ENCODE measurements around the gene ARHGEF11. TPM values are rescaled to one million over a fixed set of nuclear protein-coding genes. Genes with fewer than 3 reads are reported as not detected.

ARHGEF11 gene
- total RNA-seq, 2 experiments from 2014 or later: 1.4 to 1.8 TPM

DNA sequence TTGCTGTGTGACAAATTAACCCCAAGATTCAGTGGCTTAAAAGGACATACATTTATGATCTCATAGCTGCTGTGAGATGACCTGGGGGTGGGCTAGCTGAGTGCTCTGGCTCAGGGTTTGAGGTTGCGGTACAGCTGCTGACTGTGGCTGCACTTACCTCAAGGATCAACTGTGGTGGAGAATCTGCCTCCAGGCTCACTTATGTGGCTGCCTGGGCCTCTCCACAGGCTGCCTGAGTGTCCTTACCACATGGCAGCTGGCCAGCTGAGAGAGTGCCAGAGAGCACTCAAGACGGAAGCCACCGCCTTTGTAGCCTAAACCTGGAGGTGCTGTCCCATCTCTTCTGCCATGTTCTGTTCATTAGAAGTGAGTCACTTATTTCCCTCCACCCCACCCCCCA lies 119.4 kb downstream of the ARHGEF11 start:
- TF ChIP-seq, protein P1, sequence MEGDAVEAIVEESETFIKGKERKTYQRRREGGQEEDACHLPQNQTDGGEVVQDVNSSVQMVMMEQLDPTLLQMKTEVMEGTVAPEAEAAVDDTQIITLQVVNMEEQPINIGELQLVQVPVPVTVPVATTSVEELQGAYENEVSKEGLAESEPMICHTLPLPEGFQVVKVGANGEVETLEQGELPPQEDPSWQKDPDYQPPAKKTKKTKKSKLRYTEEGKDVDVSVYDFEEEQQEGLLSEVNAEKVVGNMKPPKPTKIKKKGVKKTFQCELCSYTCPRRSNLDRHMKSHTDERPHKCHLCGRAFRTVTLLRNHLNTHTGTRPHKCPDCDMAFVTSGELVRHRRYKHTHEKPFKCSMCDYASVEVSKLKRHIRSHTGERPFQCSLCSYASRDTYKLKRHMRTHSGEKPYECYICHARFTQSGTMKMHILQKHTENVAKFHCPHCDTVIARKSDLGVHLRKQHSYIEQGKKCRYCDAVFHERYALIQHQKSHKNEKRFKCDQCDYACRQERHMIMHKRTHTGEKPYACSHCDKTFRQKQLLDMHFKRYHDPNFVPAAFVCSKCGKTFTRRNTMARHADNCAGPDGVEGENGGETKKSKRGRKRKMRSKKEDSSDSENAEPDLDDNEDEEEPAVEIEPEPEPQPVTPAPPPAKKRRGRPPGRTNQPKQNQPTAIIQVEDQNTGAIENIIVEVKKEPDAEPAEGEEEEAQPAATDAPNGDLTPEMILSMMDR (IDR thresholded peaks at IDR 0.05): no peak
- peak; percentile 89 for DNase-seq
- ChIA-PET CTCF (interaction anchor here (0.6 to 7.3 kb wide), 8 partner anchors 14 to 302 kb away, joined by 3 to 94 read pairs (median 6); partner anchors contain the start of genes NTRK1 and PEAR1), POLR2A (interaction anchor here (1.1 kb wide), 1 partner anchor 14 kb away, joined by 4 read pairs; no protein-coding TSS in a partner anchor)
- Mint-ChIP-seq H3K36me3 (ENCODE audit: low read depth) (no peaks in the 10 kb centered on the region), H3K9me3 (no peaks in the 10 kb centered on the region), H3K27ac (no peak overlapping the region), H3K27me3 (peaks cover 85% of the 10 kb centered on the region), H3K4me3 (no peak overlapping the region), H3K4me1 (ENCODE audit: low read depth) (peaks cover 28% of the 10 kb centered on the region)
- peak; percentile 81 for ATAC-seq
- intact Hi-C loops (cut with micrococcal nuclease): loop anchor here (5.0 kb wide), 1 partner anchor 34 kb away; the partner anchor contains the start of gene PEAR1

DNA sequence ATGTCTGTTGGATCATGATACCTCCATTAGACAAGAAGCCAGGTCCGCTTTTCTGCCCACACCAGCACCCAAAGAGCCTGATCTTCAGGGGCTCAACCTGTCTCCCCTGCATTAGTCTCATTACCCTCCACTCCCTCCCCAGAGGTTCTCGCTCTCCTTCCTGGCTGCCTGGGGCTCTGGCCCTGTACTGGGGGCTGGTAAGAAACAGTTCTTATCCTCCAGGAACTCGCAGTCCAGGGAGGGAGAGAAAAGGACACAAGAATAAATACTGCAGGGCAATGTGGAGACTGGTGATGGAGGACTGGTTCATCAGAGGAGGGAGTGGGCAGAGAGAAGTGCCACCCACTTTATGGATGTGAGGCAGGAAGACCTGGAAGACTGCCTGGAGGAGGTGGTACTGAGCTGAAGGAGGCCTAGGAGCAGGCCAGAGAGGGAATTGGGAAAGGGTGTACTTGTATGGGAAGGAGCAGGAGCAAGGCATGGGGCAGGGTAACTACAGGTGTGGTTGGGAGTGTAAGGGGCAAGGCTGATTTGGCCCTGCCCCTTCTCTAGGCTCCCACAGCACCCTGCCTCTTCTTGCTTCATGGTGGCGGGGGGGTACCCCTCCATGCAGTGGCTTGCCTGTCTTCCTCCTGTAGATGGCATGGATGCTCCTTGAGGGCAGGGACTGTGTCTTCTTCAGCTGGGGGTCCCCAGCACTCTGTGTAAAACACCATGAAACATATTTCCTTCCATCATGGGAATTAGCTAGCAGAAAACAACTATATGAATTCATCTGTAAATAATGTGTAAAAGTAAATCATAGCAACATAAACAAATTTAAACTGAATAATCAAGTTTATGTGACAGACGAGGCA lies 120.2 kb downstream of the ARHGEF11 start:
- DNase-seq (no peak), ATAC-seq (no peak)
- H3K27ac Mint-ChIP-seq: no peak overlapping the region
- intact Hi-C loops (cut with micrococcal nuclease): loop anchor here (5.0 kb wide), 1 partner anchor 33 kb away; the partner anchor contains the start of gene PEAR1
- peaks cover 30% of the 10 kb centered on the region for H3K4me1 Mint-ChIP-seq (ENCODE audit: low read depth)
- TF ChIP-seq, protein P1 (IDR thresholded peaks at IDR 0.05): no peak
- ChIA-PET CTCF (interaction anchor here (0.6 to 7.3 kb wide), 10 partner anchors 13 to 307 kb away, joined by 3 to 94 read pairs (median 3); partner anchors contain the start of genes NTRK1 and PEAR1), POLR2A (no interaction called here)
- no peaks in the 10 kb centered on the region for H3K36me3 Mint-ChIP-seq (ENCODE audit: low read depth)
- no peak overlapping the region for H3K4me3 Mint-ChIP-seq
- H3K9me3 Mint-ChIP-seq: no peaks in the 10 kb centered on the region
- H3K27me3 Mint-ChIP-seq: peaks cover 87% of the 10 kb centered on the region

DNA sequence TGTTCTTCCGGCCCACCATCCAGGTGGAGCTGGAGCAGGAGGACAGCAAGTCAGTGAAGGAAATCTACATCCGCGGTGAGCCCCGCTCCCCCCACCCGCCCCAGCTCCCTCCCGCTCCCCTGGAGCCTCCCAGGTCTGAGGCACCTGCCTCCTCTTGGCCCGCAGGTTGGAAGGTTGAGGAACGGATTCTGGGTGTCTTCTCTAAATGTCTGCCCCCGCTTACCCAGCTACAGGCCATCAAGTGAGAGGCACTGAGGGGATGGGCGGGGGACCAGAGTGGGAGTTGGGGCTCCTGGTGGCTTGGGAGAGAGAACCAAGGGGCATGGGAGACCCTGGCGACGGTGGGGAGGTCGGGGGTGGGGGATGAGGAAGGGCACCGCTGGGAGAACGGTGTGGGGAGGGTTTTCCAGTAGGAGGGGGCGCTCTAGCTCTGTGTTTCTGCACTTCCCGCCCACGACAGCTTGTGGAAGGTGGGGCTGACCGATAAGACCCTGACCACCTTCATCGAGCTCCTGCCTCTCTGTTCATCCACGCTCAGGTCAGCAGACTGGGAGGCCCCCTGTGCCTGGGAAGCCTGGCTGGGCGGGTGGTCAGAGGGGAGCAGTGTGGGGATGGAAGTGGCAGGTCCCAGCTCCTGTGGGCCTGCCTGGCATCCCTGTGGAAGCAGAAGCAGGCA lies 120.9 kb downstream of the ARHGEF11 start:
- Mint-ChIP-seq H3K4me1 (ENCODE audit: low read depth) (peaks cover 33% of the 10 kb centered on the region), H3K36me3 (ENCODE audit: low read depth) (no peaks in the 10 kb centered on the region), H3K27me3 (peaks cover 91% of the 10 kb centered on the region), H3K4me3 (no peak overlapping the region), H3K27ac (no peak overlapping the region), H3K9me3 (no peaks in the 10 kb centered on the region)
- ChIA-PET POLR2A (interaction anchor here (1.6 kb wide), 1 partner anchor 11 kb away, joined by 4 read pairs; no protein-coding TSS in a partner anchor), CTCF (interaction anchor here (0.7 to 7.3 kb wide), 11 partner anchors 13 to 306 kb away, joined by 3 to 94 read pairs (median 3); partner anchors contain the start of genes NTRK1 and PEAR1)
- ATAC-seq (no peak), DNase-seq (no peak)
- TF ChIP-seq, protein P1 (IDR thresholded peaks at IDR 0.05): no peak
- intact Hi-C loops (cut with micrococcal nuclease): loop anchor here (5.0 kb wide), 1 partner anchor 32 kb away; the partner anchor contains the start of gene PEAR1

DNA sequence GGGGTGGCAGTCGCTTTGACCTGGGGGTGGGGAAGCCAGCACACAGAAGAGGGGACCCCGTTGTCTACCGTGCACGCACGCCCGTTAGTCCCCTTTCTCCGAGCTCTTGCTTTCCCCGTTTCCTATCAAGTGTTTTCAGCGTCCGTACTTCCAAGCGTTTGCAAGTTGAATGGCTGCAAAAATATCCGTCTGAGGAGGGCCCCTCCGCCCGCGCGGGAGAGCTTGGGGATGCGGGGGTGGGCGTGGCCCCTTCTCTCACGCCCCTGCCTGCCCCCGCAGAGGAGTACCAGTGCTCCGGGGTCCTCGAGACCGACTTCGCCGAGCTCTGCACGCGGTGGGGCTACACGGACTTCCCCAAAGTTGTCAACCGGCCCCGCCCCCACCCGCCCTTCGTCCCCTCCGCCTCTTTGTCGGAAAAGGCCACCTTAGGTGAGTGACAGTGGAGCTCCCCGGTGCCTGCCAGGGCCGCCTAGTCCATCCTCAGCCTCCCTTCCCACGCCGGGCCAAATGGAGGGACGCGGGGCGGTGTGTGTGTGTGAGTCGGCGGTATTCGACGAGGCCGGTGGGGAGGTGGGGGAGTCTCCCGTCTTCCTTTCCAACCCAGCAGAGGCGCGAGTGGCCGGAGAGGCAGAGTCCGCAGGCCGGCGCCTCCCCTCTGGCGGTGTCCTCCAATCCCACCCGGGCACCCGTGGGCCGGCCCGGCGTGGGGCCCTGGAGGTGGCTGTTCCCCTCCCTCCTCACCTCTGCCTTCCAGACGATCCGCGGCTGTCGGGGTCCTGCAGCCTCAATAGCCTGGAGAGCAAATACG lies 121.7 kb downstream of the ARHGEF11 start:
- DNase-seq: no peak
- H3K36me3 Mint-ChIP-seq (ENCODE audit: low read depth): no peaks in the 10 kb centered on the region
- peaks cover 33% of the 10 kb centered on the region for H3K4me1 Mint-ChIP-seq (ENCODE audit: low read depth)
- ATAC-seq: no peak
- no peak overlapping the region for H3K27ac Mint-ChIP-seq
- intact Hi-C loops (cut with micrococcal nuclease): no loop called here
- H3K4me3 Mint-ChIP-seq: no peak overlapping the region
- no peaks in the 10 kb centered on the region for H3K9me3 Mint-ChIP-seq
- POLR2A ChIA-PET: interaction anchor here (1.6 kb wide), 1 partner anchor 11 kb away, joined by 4 read pairs; no protein-coding TSS in a partner anchor
- H3K27me3 Mint-ChIP-seq: peaks cover 87% of the 10 kb centered on the region
- TF ChIP-seq, protein P1 (IDR thresholded peaks at IDR 0.05): no peak
- CTCF ChIA-PET: interaction anchor here (0.7 to 7.3 kb wide), 10 partner anchors 13 to 305 kb away, joined by 3 to 94 read pairs (median 3); partner anchors contain the start of genes NTRK1 and PEAR1

Measured in activated CD8-positive, alpha-beta T cell treated with anti-CD3 and anti-CD28 coated beads for 36 hours (primary cell).